ENCODE results near the gene GPR135. TPM values are rescaled to one million over a fixed set of nuclear protein-coding genes. Genes with fewer than 3 reads are reported as not detected.

Gene GPR135
- total RNA-seq, 1 donor: 5.1 TPM

DNA sequence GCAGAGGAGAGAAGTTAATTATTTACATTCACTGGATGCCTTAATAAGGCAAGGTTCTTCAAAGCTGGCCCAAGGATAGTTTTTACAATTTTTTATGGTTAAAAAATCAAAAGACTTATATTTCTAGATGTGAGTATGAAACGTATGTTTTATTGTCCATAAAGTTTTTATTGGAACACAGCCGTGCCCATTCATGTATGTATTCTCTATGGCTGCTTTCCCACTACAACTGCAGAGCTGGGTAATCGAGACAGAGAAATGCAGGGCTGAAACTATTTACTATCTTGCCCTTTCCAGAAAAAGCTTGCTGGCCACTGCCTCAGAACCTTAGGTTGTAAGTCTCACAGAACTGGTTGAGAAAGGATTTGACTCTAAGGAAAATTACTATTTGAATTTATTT, 35.6 kb upstream of the GPR135 start:
- no peak for DNase-seq (ENCODE audit: insufficient read length, low spot score, missing footprints)

DNA sequence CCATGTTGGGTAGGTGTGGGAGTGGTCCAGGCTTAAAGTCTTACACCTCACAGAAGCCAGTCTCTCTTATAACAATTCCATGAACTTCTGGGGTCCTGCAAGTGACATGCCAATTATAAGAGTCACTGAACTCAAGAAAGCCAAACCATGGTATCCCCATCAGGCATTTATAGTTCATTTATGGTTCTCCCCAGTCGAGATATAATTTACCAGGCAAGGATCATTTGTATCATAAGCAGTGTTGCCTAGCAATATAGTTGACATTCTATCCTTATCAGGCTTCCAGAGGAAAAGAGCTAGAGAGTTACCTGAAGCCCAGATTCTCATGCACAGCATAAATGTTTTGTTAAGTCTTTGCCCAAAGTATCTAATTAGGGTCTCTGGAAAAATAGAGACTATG, 27.2 kb upstream of the GPR135 start:
- H3K4me3 ChIP-seq (ENCODE audit: insufficient read depth, low read length): no peak overlapping the region
- no peaks in the 10 kb centered on the region for H3K4me1 ChIP-seq (ENCODE audit: insufficient read depth, low read length)
- peaks cover 44% of the 10 kb centered on the region for H3K79me2 ChIP-seq (ENCODE audit: insufficient read depth, low read length)
- H3K9me3 ChIP-seq (ENCODE audit: low read depth, low read length): no peaks in the 10 kb centered on the region
- no peak overlapping the region for H3K27ac ChIP-seq (ENCODE audit: low read depth, low read length)
- H3K27me3 ChIP-seq (ENCODE audit: insufficient read depth, low read length): no peaks in the 10 kb centered on the region
- peaks cover 5% of the 10 kb centered on the region for H4K20me1 ChIP-seq (ENCODE audit: insufficient read depth, low read length)
- no peak overlapping the region for H3K4me2 ChIP-seq (ENCODE audit: insufficient read depth, low read length)
- no peak overlapping the region for H2AFZ ChIP-seq (ENCODE audit: low read length)
- no peak for DNase-seq (ENCODE audit: insufficient read length, low spot score, missing footprints)
- peaks cover 76% of the 10 kb centered on the region for H3K36me3 ChIP-seq (ENCODE audit: insufficient read depth, low read length)
- no peak for TF ChIP-seq CTCF (IDR thresholded peaks at IDR 0.05; ENCODE audit: extremely low read depth, low read depth, low read length)

More for the DNA sequence above, 35.6 kb upstream of the GPR135 start:
- H3K27me3 ChIP-seq (ENCODE audit: insufficient read depth, low read length): no peaks in the 10 kb centered on the region
- TF ChIP-seq CTCF (IDR thresholded peaks at IDR 0.05; ENCODE audit: extremely low read depth, low read depth, low read length): no peak
- no peak overlapping the region for H2AFZ ChIP-seq (ENCODE audit: low read length)
- H3K79me2 ChIP-seq (ENCODE audit: insufficient read depth, low read length): peaks cover 9% of the 10 kb centered on the region
- no peak overlapping the region for H3K4me3 ChIP-seq (ENCODE audit: insufficient read depth, low read length)
- no peaks in the 10 kb centered on the region for H3K9me3 ChIP-seq (ENCODE audit: low read depth, low read length)
- no peak overlapping the region for H3K4me2 ChIP-seq (ENCODE audit: insufficient read depth, low read length)
- no peak overlapping the region for H3K27ac ChIP-seq (ENCODE audit: low read depth, low read length)
- H4K20me1 ChIP-seq (ENCODE audit: insufficient read depth, low read length): no peaks in the 10 kb centered on the region
- no peaks in the 10 kb centered on the region for H3K4me1 ChIP-seq (ENCODE audit: insufficient read depth, low read length)
- peaks cover 24% of the 10 kb centered on the region for H3K36me3 ChIP-seq (ENCODE audit: insufficient read depth, low read length)

GRCh38 chr14:59490756-59491155, 25.6 kb upstream of the GPR135 start:
- no peak for TF ChIP-seq CTCF (IDR thresholded peaks at IDR 0.05; ENCODE audit: extremely low read depth, low read depth, low read length)
- Histone ChIP-seq H3K4me3 (ENCODE audit: insufficient read depth, low read length) (no peak overlapping the region), H3K27me3 (ENCODE audit: insufficient read depth, low read length) (no peaks in the 10 kb centered on the region), H3K36me3 (ENCODE audit: insufficient read depth, low read length) (peaks cover 67% of the 10 kb centered on the region), H4K20me1 (ENCODE audit: insufficient read depth, low read length) (peaks cover 5% of the 10 kb centered on the region), H3K9me3 (ENCODE audit: low read depth, low read length) (no peaks in the 10 kb centered on the region), H3K4me2 (ENCODE audit: insufficient read depth, low read length) (no peak overlapping the region), H3K4me1 (ENCODE audit: insufficient read depth, low read length) (peaks cover 7% of the 10 kb centered on the region), H2AFZ (ENCODE audit: low read length) (no peak overlapping the region), H3K79me2 (ENCODE audit: insufficient read depth, low read length) (peaks cover 54% of the 10 kb centered on the region), H3K27ac (ENCODE audit: low read depth, low read length) (no peak overlapping the region)
- DNase-seq (ENCODE audit: insufficient read length, low spot score, missing footprints): no peak

DNA sequence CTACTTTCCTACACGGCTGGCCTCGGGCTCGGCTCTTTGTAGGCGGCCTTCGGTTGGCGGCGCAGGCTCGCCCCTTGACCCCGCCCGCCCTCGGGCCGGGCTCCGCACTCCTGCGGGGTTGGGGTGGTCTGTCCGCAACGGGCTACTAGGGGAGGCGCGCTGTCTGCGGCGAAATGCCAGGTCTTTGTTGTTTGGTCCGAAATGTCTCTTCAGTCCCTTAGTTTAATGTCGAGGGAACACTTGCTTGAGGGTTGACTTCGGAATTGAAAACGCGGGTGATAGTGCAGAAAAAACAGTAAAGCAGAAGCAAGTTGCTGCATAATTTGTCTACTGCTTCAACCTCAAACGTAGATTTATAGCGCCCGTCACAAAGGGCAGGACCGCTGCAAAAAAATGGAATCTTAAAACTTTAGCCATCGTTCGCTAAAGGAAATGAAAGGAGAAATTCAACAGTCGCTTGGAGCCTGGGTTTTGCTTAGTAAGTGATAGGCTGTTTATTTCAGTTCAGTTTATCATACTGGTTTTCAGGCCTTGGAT, 19.5 kb upstream of the GPR135 start:
- Histone ChIP-seq H3K4me3 (ENCODE audit: insufficient read depth, low read length) (peak overlapping the region; percentile 80), H3K79me2 (ENCODE audit: insufficient read depth, low read length) (peaks cover 81% of the 10 kb centered on the region), H3K4me1 (ENCODE audit: insufficient read depth, low read length) (peaks cover 46% of the 10 kb centered on the region), H3K36me3 (ENCODE audit: insufficient read depth, low read length) (peaks cover 20% of the 10 kb centered on the region), H3K27me3 (ENCODE audit: insufficient read depth, low read length) (no peaks in the 10 kb centered on the region), H2AFZ (ENCODE audit: low read length) (peak overlapping the region; percentile 79), H3K27ac (ENCODE audit: low read depth, low read length) (peak overlapping the region; percentile 97), H4K20me1 (ENCODE audit: insufficient read depth, low read length) (peaks cover 11% of the 10 kb centered on the region), H3K4me2 (ENCODE audit: insufficient read depth, low read length) (peak overlapping the region; percentile 88), H3K9me3 (ENCODE audit: low read depth, low read length) (no peaks in the 10 kb centered on the region)
- DNase-seq (ENCODE audit: insufficient read length, low spot score, missing footprints): no peak
- no peak for TF ChIP-seq CTCF (IDR thresholded peaks at IDR 0.05; ENCODE audit: extremely low read depth, low read depth, low read length)

Measured in osteoblast (primary cell).